GM20431 (cell line): ENCODE results near the gene CGNL1.

Experiments used
- in situ Hi-C: fragments of 300-500 bp; cut with MseI, MboI; formaldehyde crosslinking; loops from one replicate; pipeline ENCODE4 v1.15.0; 2020; ENCODE audit warnings: low sequenced_read_pairs; ENCODE audit not compliant: unreplicated experiment

CGNL1 gene

DNA sequence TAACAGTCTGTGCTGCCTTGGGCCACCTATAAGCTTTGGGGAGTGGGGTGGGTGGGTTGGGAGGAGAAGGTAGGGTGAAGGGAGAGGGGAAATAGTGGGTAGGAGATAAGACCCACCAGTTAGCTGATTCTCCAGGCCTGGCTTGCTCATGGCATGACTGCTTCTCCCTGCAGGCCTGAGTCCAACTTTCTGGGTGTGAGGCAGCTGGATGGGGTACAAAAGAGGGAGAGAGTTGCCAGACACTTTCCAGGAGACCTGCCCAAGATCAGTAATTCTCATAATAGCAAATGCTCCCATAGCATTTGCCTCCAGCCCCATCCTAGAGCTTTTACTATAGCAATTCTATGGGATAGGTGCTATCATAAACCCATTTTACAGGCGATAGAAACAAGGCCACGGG, 7.7 kb downstream of the CGNL1 start:
- in situ Hi-C loops, result no loop called here

- in situ Hi-C loops, result no loop called here
Observed at GRCh38 chr15:57384816-57385215, 8.5 kb downstream of the CGNL1 start.

DNA sequence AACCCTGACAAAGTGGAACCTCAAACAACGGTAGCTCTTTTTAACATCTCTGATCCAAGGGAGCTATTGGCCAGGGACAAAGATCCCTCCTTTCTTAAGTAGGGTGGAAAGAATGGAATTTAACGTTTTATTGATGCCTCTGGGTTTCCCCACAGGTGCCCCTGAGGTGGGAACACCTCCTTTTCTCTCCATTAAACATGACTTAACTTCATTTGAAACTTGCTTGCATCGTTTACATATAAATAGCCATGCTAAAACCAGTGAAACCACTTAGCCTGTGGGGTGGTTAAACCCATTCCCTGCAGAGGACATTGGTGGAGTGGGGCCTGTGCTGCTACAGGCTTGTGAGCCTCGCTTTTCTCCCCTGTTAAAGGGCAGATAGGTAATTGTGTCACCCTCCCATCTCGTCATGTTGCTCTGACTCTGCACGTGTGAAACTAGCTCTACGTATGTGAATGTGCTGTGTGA, 9.7 kb downstream of the CGNL1 start:
- in situ Hi-C loops, result no loop called here

- in situ Hi-C loops, result no loop called here
Observed at GRCh38 chr15:57386976-57387375, 10.7 kb downstream of the CGNL1 start.

DNA sequence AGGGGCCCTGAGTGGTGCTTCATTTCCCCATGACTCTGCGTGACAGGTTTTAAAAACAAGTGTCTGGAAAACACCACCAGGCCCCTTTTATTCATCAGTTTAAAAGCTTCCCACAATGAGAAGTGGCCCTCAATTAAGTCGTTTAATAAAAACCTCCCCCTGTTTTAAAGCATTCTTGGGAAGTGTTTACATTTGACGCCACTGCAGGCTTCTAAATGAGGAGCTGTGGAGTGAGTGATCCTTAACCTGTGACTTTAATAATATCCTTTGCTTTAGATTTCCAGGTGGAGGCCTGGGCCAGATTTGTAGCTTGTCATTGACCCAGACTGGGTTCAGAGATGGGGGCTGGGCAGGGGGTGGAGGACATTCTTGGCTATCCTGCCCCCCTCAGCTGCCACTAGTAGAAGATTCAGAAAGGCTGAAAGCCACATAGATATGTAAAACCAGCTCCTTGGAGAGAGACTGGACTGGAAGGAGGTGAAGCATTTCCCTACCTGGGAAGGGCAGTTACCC, 11.3 kb downstream of the CGNL1 start:
- in situ Hi-C loops, result no loop called here

DNA sequence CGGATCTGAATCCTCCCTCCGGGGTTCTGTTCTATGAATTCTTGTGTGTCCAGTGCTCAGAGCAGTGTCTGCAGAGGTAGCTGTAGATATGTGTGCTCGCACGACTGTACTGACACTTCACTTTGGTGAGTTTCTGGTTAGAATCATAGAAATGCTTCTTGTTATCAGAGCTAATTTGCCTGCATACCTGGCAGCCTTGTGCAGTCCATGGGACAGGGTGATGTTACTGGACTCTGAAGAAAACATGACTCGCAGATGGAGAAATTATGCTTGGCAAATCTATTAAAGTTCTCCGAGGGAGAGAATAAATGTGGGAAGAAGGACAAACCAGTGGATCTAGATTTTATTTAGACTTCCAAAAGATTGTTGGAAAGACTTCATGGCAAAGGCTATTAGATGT, 12.2 kb downstream of the CGNL1 start:
- in situ Hi-C loops, result no loop called here

- in situ Hi-C loops, result no loop called here
Observed at GRCh38 chr15:57389991-57390390, 13.7 kb downstream of the CGNL1 start.

GRCh38 chr15:57390583-57390982, 14.3 kb downstream of the CGNL1 start:
- in situ Hi-C loops, result no loop called here

GRCh38 chr15:57391537-57391936, 15.2 kb downstream of the CGNL1 start:
- in situ Hi-C loops, result no loop called here

- in situ Hi-C loops, result no loop called here
Observed at GRCh38 chr15:57393061-57393460, 16.8 kb downstream of the CGNL1 start.

GRCh38 chr15:57395292-57395691, 19.0 kb downstream of the CGNL1 start:
- in situ Hi-C loops, result no loop called here

DNA sequence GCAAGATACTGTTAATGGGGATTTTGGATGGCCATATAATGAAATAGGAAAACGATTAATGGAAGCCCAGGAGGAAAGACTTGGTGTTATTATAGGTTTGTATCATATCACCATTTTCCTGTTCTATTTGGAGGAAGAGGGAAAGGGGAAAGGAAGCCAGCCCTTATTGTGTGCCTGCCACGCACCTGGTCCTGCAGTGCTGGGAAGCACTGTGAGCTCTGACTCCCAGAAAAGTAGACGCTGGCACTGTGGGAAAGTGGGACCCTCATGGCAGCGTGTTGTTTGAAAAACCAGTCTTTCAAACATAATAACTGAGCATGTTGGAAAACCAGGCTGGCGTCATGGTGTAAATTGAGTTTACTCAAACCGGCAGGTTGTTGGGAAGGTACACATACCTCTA, 22.0 kb downstream of the CGNL1 start:
- in situ Hi-C loops, result no loop called here

DNA sequence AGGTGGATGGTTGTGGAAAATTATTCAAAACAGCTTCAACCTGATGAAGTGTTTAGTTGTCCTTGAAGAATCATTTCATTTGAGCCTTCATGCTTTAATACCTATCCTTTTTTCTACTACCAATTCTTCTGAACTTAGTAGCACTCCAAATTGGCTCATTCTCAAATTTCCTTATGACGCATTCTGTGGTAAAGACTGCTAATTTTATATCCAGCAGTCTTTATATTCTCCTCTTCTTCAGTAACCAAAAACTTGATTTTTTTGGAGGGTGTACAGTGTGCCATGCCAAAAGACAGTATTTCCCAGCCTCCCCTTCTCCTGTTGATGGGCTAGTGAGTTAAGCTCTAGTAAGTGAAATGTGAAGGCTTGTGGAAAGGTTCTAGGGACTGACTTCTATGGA, 25.2 kb downstream of the CGNL1 start:
- in situ Hi-C loops, result no loop called here

DNA sequence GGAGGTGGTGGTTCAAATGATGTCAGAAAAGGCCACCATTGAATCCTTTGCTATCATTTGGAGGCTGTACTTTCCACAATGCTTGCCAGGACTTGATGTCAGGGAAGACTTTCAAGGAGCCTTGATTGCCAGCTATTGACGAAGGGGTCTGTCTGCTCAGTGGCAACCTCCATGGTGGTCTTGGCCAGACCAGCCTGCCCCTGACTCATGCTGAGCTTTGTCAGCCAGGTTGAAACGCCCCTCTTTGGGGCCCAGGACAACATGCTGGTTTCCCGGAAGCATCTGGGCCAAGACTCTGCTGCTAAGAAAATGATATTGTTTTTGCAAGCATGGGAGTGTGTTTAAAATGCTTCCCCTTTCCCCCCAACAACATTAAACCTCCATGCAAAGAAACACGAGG, 26.7 kb downstream of the CGNL1 start:
- in situ Hi-C loops, result no loop called here

DNA sequence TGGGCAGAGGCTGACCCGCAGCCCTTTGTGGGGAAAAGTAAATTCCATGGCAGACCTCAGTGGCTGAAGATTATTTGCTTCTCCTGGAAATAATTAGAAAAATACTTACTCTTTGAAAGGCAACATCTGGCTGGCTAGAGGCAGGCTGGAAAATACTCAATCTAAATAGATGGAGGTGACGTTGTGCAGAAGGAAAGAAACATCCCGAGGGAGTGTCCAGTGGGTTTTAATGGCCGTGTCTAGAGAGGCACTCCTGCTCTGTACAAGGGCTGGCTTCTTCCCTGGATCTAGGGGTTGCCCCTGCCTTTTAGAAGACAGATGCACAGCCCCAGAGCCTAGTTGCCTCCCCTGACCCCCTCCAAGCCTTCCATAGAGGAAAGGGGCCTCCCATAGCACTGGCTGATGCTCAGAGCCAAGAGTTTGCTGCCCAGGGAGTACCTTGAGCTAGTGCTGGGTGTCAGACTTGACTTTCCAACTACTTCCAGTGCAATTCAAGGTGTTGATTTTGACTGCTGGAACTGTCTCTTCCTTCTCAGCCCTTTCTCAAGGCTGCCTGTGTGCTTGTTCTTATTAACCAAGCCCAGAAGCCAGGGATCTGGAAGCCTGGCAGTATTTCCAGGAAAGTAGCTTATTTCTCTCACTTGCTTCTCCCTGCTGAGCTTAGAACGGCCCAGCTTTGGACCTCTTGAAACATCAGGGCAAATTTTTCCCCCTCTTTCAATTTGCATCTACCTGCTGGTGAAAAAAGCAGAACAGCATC, 27.4 kb downstream of the CGNL1 start:
- in situ Hi-C loops, result no loop called here

DNA sequence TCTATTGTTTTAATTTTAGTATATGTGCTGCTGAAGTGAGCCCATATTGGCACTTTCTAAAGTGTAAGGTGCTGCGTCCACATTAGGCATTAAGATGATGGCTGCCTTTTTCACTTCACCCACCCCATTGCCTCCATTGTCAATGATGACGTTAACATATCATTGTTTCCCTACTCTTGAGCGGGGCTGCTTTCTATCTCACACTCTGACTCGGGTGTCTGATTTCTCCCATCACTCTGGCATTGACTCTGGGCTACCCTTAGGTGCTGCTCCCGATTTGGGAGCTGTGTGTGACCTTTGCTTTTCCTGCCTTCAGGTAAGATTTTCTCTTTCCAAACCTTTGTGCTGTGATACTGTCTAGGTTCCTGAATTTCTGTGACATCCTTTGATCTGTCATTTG, 28.8 kb downstream of the CGNL1 start:
- in situ Hi-C loops, result no loop called here

DNA sequence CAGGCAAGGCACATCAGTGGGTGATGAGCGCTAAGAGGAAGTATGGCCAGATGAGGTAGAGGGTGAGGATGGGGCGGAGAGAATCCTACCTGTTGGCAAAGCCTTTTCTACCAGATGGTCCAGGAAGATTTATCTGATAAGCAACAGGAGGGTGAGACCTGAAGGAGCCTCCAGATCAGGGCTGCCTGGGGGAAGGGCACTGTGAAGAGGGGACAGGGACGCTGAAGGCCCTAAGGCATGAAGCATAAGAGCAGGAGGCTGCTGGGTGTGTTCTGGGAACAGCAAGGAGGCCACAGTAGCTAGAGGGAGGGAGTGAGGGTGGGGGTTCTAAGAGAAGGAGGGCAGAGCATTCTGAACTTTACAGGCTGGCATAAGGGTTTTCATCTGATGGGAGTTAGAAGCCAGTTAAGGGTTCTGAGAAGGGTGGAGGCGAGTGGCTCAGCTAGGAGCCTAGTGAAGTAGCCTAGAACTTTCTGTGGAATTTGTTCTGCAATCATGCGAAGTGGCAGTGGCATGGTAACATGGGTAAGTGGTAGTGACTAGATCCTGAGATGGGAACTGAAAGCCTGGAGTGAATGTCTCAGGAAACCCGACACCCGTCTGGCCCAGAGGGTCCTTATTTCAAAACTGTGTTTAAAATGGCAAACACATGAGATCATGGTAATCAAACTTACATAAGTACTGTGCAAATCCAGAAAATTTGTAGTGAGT, 29.9 kb downstream of the CGNL1 start:
- in situ Hi-C loops, result no loop called here

- in situ Hi-C loops, result no loop called here
Observed at GRCh38 chr15:57410373-57410772, 34.1 kb downstream of the CGNL1 start.

- in situ Hi-C loops, result no loop called here
Observed at GRCh38 chr15:57411945-57412768, 35.9 kb downstream of the CGNL1 start.

- in situ Hi-C loops, result no loop called here
Observed at GRCh38 chr15:57415602-57416001, 39.3 kb downstream of the CGNL1 start.

- in situ Hi-C loops, result no loop called here
Observed at GRCh38 chr15:57418635-57419034, 42.3 kb downstream of the CGNL1 start.
